Measurements from ENCODE around the gene ZFP30. TPM values are rescaled to one million over a fixed set of nuclear protein-coding genes. Genes with fewer than 3 reads are reported as not detected.

Gene ZFP30
- total RNA-seq, 4 donors from 2014 or later: 10.1 to 24.5 (median 18.4) TPM

DNA sequence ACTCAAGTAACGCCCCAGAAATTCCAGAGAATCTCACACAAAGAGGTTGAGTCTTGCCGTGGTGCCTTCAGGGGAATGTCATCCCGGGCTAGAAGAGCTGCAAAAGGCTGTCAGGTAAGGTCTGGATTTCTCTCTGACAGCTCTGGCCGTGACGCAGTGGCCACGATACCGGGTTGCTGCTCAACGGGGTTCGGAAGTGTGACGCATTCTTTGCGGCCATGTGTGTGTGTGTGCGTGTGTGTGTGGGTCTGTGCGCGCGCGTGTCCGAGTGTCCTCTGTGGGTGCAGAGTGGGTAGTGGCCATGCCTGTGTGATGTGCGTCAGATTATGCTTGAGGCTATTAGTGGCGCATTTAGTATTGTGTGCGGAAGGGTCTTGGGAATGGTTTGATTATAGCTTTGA is 60.3 kb downstream of the ZFP30 start:
- Histone ChIP-seq H3K4me1 (peaks cover 12 to 26% (median 23%) of the 10 kb centered on the region in 4 donors), H3K4me3 (peak overlapping the region; percentile 70 to 83 (median 73)), H3K9me3 (peaks cover 0 to 23% (median 6%) of the 10 kb centered on the region in 4 donors), H3K27ac (replicated peaks in 1 of 4) (peak overlapping the region; percentile 90 to 93 (median 92)), H3K27me3 (no peaks in the 10 kb centered on the region), H3K36me3 (peaks cover 8 to 27% (median 17%) of the 10 kb centered on the region in 4 donors)
- DNase-seq (ENCODE audit: extremely low spot score): peak; percentile 92
- TF ChIP-seq EP300 (IDR thresholded peaks at IDR 0.05) (peak; percentile 15), POLR2AphosphoS5 (IDR thresholded peaks at IDR 0.05) (no peak)
- intact Hi-C loops (cut with DNase I): loop anchor here (2.0 to 5.0 kb wide), 3 partner anchors 57 to 798 kb away; partner anchors contain the start of gene ZNF570
- 0% methylated on average over 7 of the region's 20 CpGs for WGBS

DNA sequence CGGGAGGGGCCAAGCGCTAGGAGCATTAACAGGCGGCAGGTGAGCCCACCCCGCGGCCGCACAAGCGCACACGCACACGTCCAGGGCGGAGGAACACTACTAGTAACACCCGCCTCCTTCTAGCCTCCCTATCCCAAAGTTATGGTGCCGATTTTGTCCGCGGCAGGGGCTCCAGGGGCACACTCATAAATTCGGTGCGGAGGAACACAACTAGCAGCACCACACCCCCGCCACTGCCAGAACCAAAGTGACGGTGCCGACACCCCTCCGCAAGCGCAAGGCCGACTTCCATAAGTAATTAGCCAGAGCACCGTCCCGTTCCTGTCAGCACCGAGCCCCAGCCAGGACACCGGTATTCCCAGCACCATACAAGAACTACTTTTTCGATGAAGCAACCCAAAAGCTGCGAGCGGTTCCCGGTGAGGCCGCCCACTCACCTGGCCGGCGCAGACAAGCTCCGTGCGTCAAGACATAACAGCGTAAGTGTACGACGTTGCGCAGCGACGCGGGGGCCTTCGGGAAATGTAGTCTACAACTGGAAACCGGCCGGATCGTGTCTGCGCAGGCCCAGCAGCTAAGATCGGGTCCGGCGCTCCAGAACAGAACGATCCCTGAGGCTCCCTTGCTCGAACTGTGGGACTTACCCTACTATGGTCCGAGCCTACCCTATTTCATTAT is 60.8 kb downstream of the ZFP30 start, which contains the start of the genes ZNF540 and ZNF571:
TSS of gene ZNF540 (plus strand) at position 573 of the 678 bp plus-strand sequence. CDS start 3,572 bp downstream, outside the sequence.
TSS of gene ZNF571 (minus strand) at position 489 of the 678 bp plus-strand sequence. CDS start 8,116 bp downstream, outside the sequence.
- Histone ChIP-seq H3K4me3 (peak within 1 kb of the TSS; percentile 70 to 83 (median 73)), H3K36me3 (peaks cover 8 to 22% (median 12%) of the 10 kb centered on the region in 4 donors), H3K27ac (replicated peaks in 1 of 4) (peak within 1 kb of the TSS; percentile 90 to 93 (median 92)), H3K9me3 (peaks cover 0 to 25% (median 6%) of the 10 kb centered on the region in 4 donors), H3K27me3 (no peaks in the 10 kb centered on the region), H3K4me1 (peaks cover 12 to 26% (median 23%) of the 10 kb centered on the region in 4 donors)
- TF ChIP-seq, protein P1, sequence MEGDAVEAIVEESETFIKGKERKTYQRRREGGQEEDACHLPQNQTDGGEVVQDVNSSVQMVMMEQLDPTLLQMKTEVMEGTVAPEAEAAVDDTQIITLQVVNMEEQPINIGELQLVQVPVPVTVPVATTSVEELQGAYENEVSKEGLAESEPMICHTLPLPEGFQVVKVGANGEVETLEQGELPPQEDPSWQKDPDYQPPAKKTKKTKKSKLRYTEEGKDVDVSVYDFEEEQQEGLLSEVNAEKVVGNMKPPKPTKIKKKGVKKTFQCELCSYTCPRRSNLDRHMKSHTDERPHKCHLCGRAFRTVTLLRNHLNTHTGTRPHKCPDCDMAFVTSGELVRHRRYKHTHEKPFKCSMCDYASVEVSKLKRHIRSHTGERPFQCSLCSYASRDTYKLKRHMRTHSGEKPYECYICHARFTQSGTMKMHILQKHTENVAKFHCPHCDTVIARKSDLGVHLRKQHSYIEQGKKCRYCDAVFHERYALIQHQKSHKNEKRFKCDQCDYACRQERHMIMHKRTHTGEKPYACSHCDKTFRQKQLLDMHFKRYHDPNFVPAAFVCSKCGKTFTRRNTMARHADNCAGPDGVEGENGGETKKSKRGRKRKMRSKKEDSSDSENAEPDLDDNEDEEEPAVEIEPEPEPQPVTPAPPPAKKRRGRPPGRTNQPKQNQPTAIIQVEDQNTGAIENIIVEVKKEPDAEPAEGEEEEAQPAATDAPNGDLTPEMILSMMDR (IDR thresholded peaks at IDR 0.05): peak in 1 of 3 experiments; percentile 10
- TF ChIP-seq EP300 (IDR thresholded peaks at IDR 0.05) (no peak), POLR2AphosphoS5 (IDR thresholded peaks at IDR 0.05) (peak; percentile 94 to 97), POLR2A (IDR thresholded peaks at IDR 0.05; ENCODE audit: low read depth) (no peak)
- intact Hi-C loops (cut with DNase I): loop anchor here (2.0 kb wide), 1 partner anchor 126 kb away; the partner anchor contains the start of gene ZNF570
- peak; percentile 99 for DNase-seq (ENCODE audit: extremely low spot score)
- WGBS: under 1% methylated on average over 52 of the region's 53 CpGs

DNA sequence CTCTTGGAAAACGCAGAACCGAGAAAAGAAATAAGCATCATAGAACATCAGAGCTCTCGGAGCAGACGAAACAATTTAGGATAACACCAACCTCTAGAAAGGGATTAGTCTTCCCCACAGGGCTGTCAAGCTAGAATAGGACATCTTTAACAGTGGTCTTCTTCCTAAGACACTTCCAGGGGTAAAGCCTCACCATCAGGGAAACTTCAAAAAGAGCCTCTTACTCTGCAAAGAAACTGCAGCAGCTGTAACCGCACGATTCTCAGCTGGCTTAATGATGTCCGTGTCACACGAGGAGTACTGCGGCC is 61.3 kb downstream of the ZFP30 start:
- H3K27ac ChIP-seq (replicated peaks in 1 of 4): peak overlapping the region; percentile 90 to 93 (median 92)
- WGBS: 8% methylated on average over 9 of the region's 9 CpGs
- peaks cover 0 to 29% (median 6%) of the 10 kb centered on the region in 4 donors for H3K9me3 ChIP-seq
- no peak for DNase-seq (ENCODE audit: extremely low spot score)
- intact Hi-C loops (cut with DNase I): loop anchor here (2.0 kb wide), 1 partner anchor 125 kb away; the partner anchor contains the start of gene ZNF570
- H3K27me3 ChIP-seq: no peaks in the 10 kb centered on the region
- H3K4me1 ChIP-seq: peaks cover 12 to 26% (median 23%) of the 10 kb centered on the region in 4 donors
- H3K36me3 ChIP-seq: peaks cover 5 to 17% (median 7%) of the 10 kb centered on the region in 4 donors
- TF ChIP-seq, protein P1 (IDR thresholded peaks at IDR 0.05): no peak
- TF ChIP-seq EP300 (IDR thresholded peaks at IDR 0.05) (no peak), POLR2A (IDR thresholded peaks at IDR 0.05; ENCODE audit: low read depth) (no peak), POLR2AphosphoS5 (IDR thresholded peaks at IDR 0.05) (no peak)
- peak overlapping the region; percentile 70 to 83 (median 73) for H3K4me3 ChIP-seq

DNA sequence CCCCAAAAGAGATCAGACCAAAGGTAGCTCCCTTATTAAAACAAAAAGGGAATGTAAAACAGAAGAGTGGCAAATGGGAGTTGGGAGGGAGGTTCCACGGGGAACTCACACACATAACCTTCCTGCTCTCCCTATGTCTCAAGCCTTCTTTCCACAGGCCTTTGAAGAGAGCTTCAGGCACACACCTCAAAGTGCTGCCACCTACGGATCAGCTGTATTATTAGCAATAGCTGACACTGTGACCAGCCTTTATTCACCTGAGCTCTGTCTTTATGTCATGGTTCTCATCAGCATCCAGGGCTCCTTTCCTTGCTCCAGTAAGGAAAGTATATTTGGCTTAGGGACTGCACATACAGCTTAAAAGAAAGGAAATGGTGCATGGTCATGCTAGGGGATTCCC is 71.9 kb downstream of the ZFP30 start:
- WGBS: 54% methylated on average over 2 of the region's 2 CpGs
- intact Hi-C loops (cut with DNase I): no loop called here
- no peak for DNase-seq (ENCODE audit: extremely low spot score)
- no peaks in the 10 kb centered on the region for H3K4me1 ChIP-seq
- peaks cover 59 to 91% (median 77%) of the 10 kb centered on the region in 4 donors for H3K36me3 ChIP-seq
- TF ChIP-seq, protein P1 (IDR thresholded peaks at IDR 0.05): no peak
- TF ChIP-seq POLR2AphosphoS5 (IDR thresholded peaks at IDR 0.05): no peak
- no peak for TF ChIP-seq POLR2A (IDR thresholded peaks at IDR 0.05; ENCODE audit: low read depth)
- no peak for TF ChIP-seq EP300 (IDR thresholded peaks at IDR 0.05)
- H3K9me3 ChIP-seq: peaks cover 0 to 63% (median 29%) of the 10 kb centered on the region in 4 donors
- H3K27ac ChIP-seq (replicated peaks in 1 of 4): no peak overlapping the region
- no peaks in the 10 kb centered on the region for H3K27me3 ChIP-seq
- H3K4me3 ChIP-seq: no peak overlapping the region

DNA sequence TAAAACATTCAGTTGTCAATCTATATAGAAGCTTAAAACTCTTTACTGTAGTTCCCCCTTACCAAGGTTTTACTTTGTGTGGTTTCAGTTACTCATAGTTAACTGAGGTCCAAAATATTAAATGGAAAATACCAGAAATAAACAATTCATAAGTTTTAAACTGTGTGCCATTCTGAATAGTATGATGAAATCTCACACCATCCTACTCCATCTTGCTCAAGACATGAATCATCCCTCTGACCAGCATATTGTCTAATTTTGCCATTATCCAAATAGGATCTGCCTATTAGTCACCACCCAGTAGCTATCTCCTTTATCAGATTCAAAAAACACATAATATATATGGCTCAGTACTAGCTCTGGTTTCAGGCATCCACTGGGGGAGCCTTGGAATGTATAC is 83.1 kb downstream of the ZFP30 start:
- Histone ChIP-seq H3K4me3 (no peak overlapping the region), H3K27ac (replicated peaks in 1 of 4) (no peak overlapping the region), H3K9me3 (peaks cover 0 to 9% (median 0%) of the 10 kb centered on the region in 4 donors), H3K27me3 (no peaks in the 10 kb centered on the region), H3K36me3 (peaks cover 9 to 52% (median 41%) of the 10 kb centered on the region in 4 donors), H3K4me1 (no peaks in the 10 kb centered on the region)
- TF ChIP-seq POLR2A (IDR thresholded peaks at IDR 0.05; ENCODE audit: low read depth): no peak
- TF ChIP-seq, protein P1 (IDR thresholded peaks at IDR 0.05): no peak
- TF ChIP-seq POLR2AphosphoS5 (IDR thresholded peaks at IDR 0.05): no peak
- DNase-seq (ENCODE audit: extremely low spot score): no peak
- intact Hi-C loops (cut with DNase I): no loop called here
